Ovary (tissue), 9 donors: ENCODE measurements around the gene LIN28B. TPM values are rescaled to one million over a fixed set of nuclear protein-coding genes. Genes with fewer than 3 reads are reported as not detected.
"Not testable (repeated sequence)": the region's sequence is repeated elsewhere in the genome, so short reads cannot be mapped to it uniquely, and the experiment has no call there.

ENCODE experiments used
- DNase-seq, 5 donors: peaks; one replicate each; pipeline ENCODE4 v3.0.0-alpha.2; 2019 to 2020
- H3K27ac ChIP-seq, 2 donors: fragments of 200-600 bp; one replicate each; pipeline versions ENCODE4 v1.5.1 to v1.8.0; 2019 to 2022
- H3K27me3 ChIP-seq: fragments of 200-600 bp; one replicate; pipeline ENCODE4 v1.8.0; 2022
- H3K36me3 ChIP-seq: fragments of 200-600 bp; sonication (generic); one replicate; pipeline ENCODE4 v1.5.1; 2019
- H3K4me1 ChIP-seq: one replicate; pipeline ENCODE4 v1.8.1; 2013; ENCODE audit warnings: mild to moderate bottlenecking, moderate library complexity; ENCODE audit not compliant: insufficient read depth
- H3K4me3 ChIP-seq: fragments of 200-600 bp; sonication (generic); one replicate; pipeline ENCODE4 v1.5.1; 2017
- H3K9me3 ChIP-seq, 2 donors: fragments of 200-600 bp in 1 of 2; sonication (generic) in 1 of 2; one replicate each; pipeline versions ENCODE4 v1.5.1 to v1.8.1; 2013 to 2019; ENCODE audit warnings: mild to moderate bottlenecking in 1 of 2, moderate library complexity in 1 of 2
- CTCF ChIP-seq, 3 donors: fragments of 450-650 bp in 2 of 3; fragments of 200-600 bp in 1 of 3; IDR thresholded peaks; one replicate each; pipeline versions ENCODE4 v1.5.1 to v1.8.0; 2016 to 2022; ENCODE audit warnings: antibody characterized with exemption in 3 of 3, mild to moderate bottlenecking in 1 of 3
- EP300 ChIP-seq: sonication (generic); formaldehyde crosslinking; IDR thresholded peaks from one replicate; pipeline ENCODE4 v1.6.1; 2017; ENCODE audit warnings: antibody characterized with exemption
- POLR2A ChIP-seq: fragments of 450-650 bp; IDR thresholded peaks from one replicate; pipeline ENCODE4 v1.6.1; 2017; ENCODE audit warnings: antibody characterized with exemption, mild to moderate bottlenecking, moderate library complexity
- WGBS, 3 donors: extraction: QIAGEN DNeasy Blood & Tissue Kit in 1 of 3; methylation state at CpG; one replicate each; pipeline versions ENCODE4 v1.1.5 to v1.1.7; 2013 to 2017; 5-methylcytosine and 5-hydroxymethylcytosine counted together
- intact Hi-C, 4 donors: fragments of 100-400 bp; cut with DNase I; formaldehyde crosslinking; loops; one replicate each; pipeline versions ENCODE4 v1.11.0 to v1.15.1; 2022 to 2023
- polyA plus RNA-seq, 2 donors: library from polyadenylated mRNA; stranded (reverse); fragments of 200-250 nt in 1 of 2; fragments of 350-450 nt in 1 of 2; fragmentation: Illumina TruSeq in 1 of 2; extraction: RNeasy Lipid Tissue Mini Kit (QIAGEN cat#74804) in 1 of 2; gene quantifications; one replicate each; pipeline ENCODE4 v1.2.3, GENCODE V29; 2013 to 2014
- total RNA-seq, 7 donors: library from RNA; depleted of rRNA in 2 of 7; stranded (reverse); fragments of >200 nt in 2 of 7; fragmentation: NEBNext Ultra II Directional in 3 of 7; extraction: Animal tissue kit (Norgen Biotek cat#: 25700) in 3 of 7; gene quantifications; one replicate each; pipeline versions ENCODE4 v1.1.0 to v1.2.4, GENCODE V29; 2016 to 2023
- donor health status: DM: no; HTN: no; CAD: no; lungs with moderate emphysema.
- donor health status: DM: no; HTN: no; CAD: no.
- donor health status: Bipolar disorder and iron deficiency.
- donor health status: DM: yes; HTN: yes; CAD: no.
- donor health status: DM: no; HTN: no; CAD: no.
- donor health status: DM: yes; HTN: yes; CAD: no.

LIN28B gene
- total and polyA plus RNA-seq, 9 donors = 0.15 TPM; not detected in 8

DNA sequence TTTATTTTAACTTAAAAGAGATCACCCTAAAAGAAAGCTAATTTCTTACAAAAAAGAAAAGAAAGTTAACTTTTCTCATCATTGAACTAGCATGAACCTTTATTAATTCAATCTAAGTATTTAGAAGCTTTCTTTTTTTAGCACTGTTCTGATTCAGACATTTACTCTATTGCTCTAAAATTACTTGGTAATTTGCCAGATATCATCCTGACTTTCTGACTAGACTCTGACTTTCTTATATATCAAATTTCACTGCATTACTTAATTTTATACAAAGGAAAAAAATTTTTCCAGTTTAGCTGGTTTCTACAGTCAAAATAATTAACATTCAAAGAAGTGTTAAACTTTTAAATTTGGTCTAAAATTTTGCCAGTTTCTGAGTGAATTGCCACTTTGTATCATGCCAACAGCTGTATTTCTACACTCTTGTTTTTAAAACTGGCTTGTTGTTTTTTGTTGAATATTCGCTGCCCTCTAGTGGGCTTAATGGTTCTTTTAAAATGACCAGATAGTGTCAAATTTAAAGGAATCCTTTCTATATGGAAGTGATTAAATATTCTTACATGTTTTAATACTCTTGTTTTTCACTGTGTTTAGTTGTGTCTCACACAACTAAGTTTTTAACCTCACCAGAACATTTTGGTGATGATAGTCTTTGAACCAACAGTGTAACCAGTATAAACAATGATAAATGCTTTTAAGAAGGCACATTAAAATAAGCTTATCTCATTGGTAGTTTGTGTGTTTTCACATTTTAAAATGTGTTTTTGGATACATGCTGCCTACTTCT lies 120.9 kb downstream of the LIN28B start:
- intact Hi-C loops = loop anchor here in 2 of 4 donors (10.0 kb wide), 1 partner anchor 83 kb away; no protein-coding TSS in a partner anchor
- H3K9me3 ChIP-seq = no peaks in the 10 kb centered on the region
- 0 to 4% (median 3%) methylated on average over 1 of the region's 1 CpG for WGBS, 3 donors
- H3K4me3 ChIP-seq = no peak overlapping the region
- no peaks in the 10 kb centered on the region for H3K36me3 ChIP-seq
- H3K27ac ChIP-seq = no peak overlapping the region
- TF ChIP-seq POLR2A = no peak
- TF ChIP-seq CTCF (IDR thresholded peaks at IDR 0.05) = no peak
- no peak for TF ChIP-seq EP300
- no peaks in the 10 kb centered on the region for H3K4me1 ChIP-seq
- no peak for DNase-seq
- no peaks in the 10 kb centered on the region for H3K27me3 ChIP-seq

DNA sequence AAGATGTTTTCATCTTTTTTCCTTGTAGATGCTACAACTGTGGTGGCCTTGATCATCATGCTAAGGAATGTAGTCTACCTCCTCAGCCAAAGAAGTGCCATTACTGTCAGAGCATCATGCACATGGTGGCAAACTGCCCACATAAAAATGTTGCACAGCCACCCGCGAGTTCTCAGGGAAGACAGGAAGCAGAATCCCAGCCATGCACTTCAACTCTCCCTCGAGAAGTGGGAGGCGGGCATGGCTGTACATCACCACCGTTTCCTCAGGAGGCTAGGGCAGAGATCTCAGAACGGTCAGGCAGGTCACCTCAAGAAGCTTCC lies 121.4 kb downstream of the LIN28B start:
- intact Hi-C loops = loop anchor here in 2 of 4 donors (10.0 kb wide), 1 partner anchor 84 kb away; no protein-coding TSS in a partner anchor
- no peak for DNase-seq
- Histone ChIP-seq H3K27ac (no peak overlapping the region), H3K27me3 (no peaks in the 10 kb centered on the region), H3K9me3 (no peaks in the 10 kb centered on the region), H3K4me3 (no peak overlapping the region), H3K36me3 (no peaks in the 10 kb centered on the region), H3K4me1 (no peaks in the 10 kb centered on the region)
- no peak for TF ChIP-seq CTCF (IDR thresholded peaks at IDR 0.05)
- no peak for TF ChIP-seq POLR2A
- TF ChIP-seq EP300 = no peak
- 9 to 23% (median 13%) methylated on average over 6 of the region's 6 CpGs for WGBS, 3 donors

GRCh38 chr6:105080279-105080678 lies 123.4 kb downstream of the LIN28B start:
- 89 to 93% (median 90%) methylated on average over 6 of the region's 6 CpGs for WGBS, 3 donors

GRCh38 chr6:105081662-105082061 lies 124.8 kb downstream of the LIN28B start:
- H3K4me1 ChIP-seq, H3K27ac ChIP-seq, H3K27me3 ChIP-seq, DNase-seq, H3K9me3 ChIP-seq, H3K4me3 ChIP-seq, H3K36me3 ChIP-seq: not testable (repeated sequence)
- intact Hi-C loops = loop anchor here in 1 of 4 donors (10.0 kb wide), 1 partner anchor 323 kb away; the partner anchor contains the start of gene PREP
- WGBS, 3 donors = 45 to 50% (median 49%) methylated on average over 3 of the region's 3 CpGs

More at GRCh38 chr6:105080279-105080678, 123.4 kb downstream of the LIN28B start:
- no peak overlapping the region for H3K4me3 ChIP-seq
- intact Hi-C loops = loop anchor here in 1 of 4 donors (10.0 kb wide), 1 partner anchor 325 kb away; the partner anchor contains the start of gene PREP
- no peak overlapping the region for H3K27ac ChIP-seq
- H3K36me3 ChIP-seq = no peaks in the 10 kb centered on the region
- no peaks in the 10 kb centered on the region for H3K27me3 ChIP-seq
- TF ChIP-seq EP300 (no peak), CTCF (IDR thresholded peaks at IDR 0.05) (no peak), POLR2A (no peak)
- no peaks in the 10 kb centered on the region for H3K4me1 ChIP-seq
- no peaks in the 10 kb centered on the region for H3K9me3 ChIP-seq
- no peak for DNase-seq
